ENCODE data around the gene KCTD16.

Gene KCTD16

GRCh38 chr5:144531188-144531587 lies 360.5 kb downstream of the KCTD16 start:
- no peak for DNase-seq (ENCODE audit: low spot score)
